Loucy (cell line): ENCODE measurements around the gene EXOC3L1.

Experiments
- H2AFZ ChIP-seq: fragments of 200-600 bp; sonication (generic); 2 replicates; pipeline ENCODE4 v1.6.0; 2016; ENCODE audit warnings: antibody characterized with exemption, mild to moderate bottlenecking, low read length, moderate library complexity
- H3F3A ChIP-seq: fragments of 200-600 bp; 2 replicates; pipeline ENCODE4 v1.6.0; 2016; ENCODE audit warnings: antibody characterized with exemption, low read depth, mild to moderate bottlenecking
- H3K27me3 ChIP-seq: fragments of 200-600 bp; sonication (generic); 2 replicates; pipeline ENCODE4 v1.6.1; 2014; ENCODE audit warnings: low read length, mild to moderate bottlenecking; ENCODE audit not compliant: insufficient read depth, poor library complexity, severe bottlenecking
- H3K36me3 ChIP-seq: fragments of 200-600 bp; sonication (generic); 2 replicates; pipeline ENCODE4 v1.6.1; 2016; ENCODE audit warnings: low read length; ENCODE audit not compliant: insufficient read depth
- H3K4me1 ChIP-seq: fragments of 200-600 bp; sonication (generic); 2 replicates; pipeline ENCODE4 v1.5.1; 2014; ENCODE audit warnings: low read length, mild to moderate bottlenecking; ENCODE audit not compliant: insufficient read depth, poor library complexity, severe bottlenecking
- H3K4me2 ChIP-seq: fragments of 200-600 bp; sonication (generic); 2 replicates; pipeline ENCODE4 v1.6.0; 2014; ENCODE audit warnings: antibody characterized with exemption, low read length, low read depth, mild to moderate bottlenecking; ENCODE audit not compliant: poor library complexity, severe bottlenecking
- H3K4me3 ChIP-seq: fragments of 200-600 bp; sonication (generic); 2 replicates; pipeline ENCODE4 v1.5.1; 2014; ENCODE audit warnings: low read length, mild to moderate bottlenecking, mixed read lengths; ENCODE audit not compliant: poor library complexity, severe bottlenecking
- H3K79me2 ChIP-seq: fragments of 200-600 bp; sonication (generic); 2 replicates; pipeline ENCODE4 v1.6.1; 2014; ENCODE audit warnings: low read length; ENCODE audit not compliant: insufficient read depth
- H3K9ac ChIP-seq: fragments of 200-600 bp; sonication (generic); 2 replicates; pipeline ENCODE4 v1.6.0; 2014; ENCODE audit warnings: mild to moderate bottlenecking, low read depth, low read length, moderate library complexity; ENCODE audit not compliant: poor library complexity, severe bottlenecking
- H3K9me2 ChIP-seq: fragments of 200-600 bp; sonication (generic); replicated peaks from 2 replicates; pipeline ENCODE4 v1.6.1; 2016; ENCODE audit warnings: low read depth, low read length, mixed read lengths
- H3K9me3 ChIP-seq: fragments of 200-600 bp; sonication (generic); 2 replicates; pipeline ENCODE4 v1.6.1; 2014; ENCODE audit warnings: mild to moderate bottlenecking, antibody characterized with exemption, low read length, low read depth; ENCODE audit not compliant: insufficient read depth
- H4K20me1 ChIP-seq: fragments of 200-600 bp; sonication (generic); 2 replicates; pipeline ENCODE4 v1.6.0; 2014; ENCODE audit warnings: antibody characterized with exemption, low read length, mild to moderate bottlenecking; ENCODE audit not compliant: insufficient read depth, poor library complexity, severe bottlenecking
- EZH2phosphoT487 ChIP-seq: fragments of 200-600 bp; IDR thresholded peaks from 2 replicates; pipeline ENCODE4 v1.6.1; 2018; ENCODE audit warnings: antibody characterized with exemption, mild to moderate bottlenecking, moderate library complexity, borderline replicate concordance
- TF ChIP-seq, protein P1 (sequence below): fragments of 200-600 bp; sonication (generic); conservative IDR thresholded peaks from 2 replicates; pipeline ENCODE4 v1.5.1; 2014; ENCODE audit warnings: mild to moderate bottlenecking, antibody characterized with exemption, low read length

The EXOC3L1 gene

DNA sequence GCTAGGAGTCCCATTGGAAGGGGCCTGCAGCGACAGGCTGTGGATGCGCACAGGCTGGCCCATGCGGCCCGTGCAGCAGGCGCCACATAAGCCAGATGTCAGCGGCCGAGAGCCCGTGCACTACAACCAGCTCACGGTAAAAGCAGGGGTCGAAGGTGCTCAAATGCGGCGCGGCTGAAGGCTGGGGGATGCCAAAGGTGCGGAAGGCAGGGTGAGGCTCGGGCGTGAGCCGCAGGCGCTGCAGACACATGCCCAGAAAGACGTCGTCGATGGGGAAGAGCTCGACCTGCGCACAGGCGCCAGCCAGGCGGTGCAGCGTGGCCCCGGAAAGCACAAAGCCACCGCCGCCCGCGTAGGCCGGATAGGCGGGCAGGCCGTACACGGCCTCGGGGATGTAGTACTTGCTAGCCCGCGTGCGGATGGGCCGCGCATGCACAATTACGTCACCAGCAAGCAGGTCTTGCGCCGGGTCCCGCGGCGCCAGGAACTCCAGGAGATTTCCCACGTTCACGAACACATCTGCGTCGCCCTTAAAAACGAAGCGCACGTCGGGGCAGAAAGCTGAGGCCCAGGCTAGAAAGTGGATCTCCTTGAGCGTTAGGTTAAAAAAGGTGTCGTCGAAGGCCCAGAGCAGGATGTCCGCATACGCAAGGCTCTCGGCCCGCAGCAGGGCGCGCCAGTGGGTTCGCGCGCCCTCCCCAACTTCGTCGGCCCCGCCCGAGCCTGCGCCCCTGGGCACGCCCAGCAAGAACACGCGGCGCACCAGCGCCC lies 40.5 kb downstream of the EXOC3L1 start:
- Histone ChIP-seq H4K20me1 (no peaks in the 10 kb centered on the region), H3K4me2 (no peak overlapping the region)
- TF ChIP-seq EZH2phosphoT487 = no peak
- TF ChIP-seq, protein P1, sequence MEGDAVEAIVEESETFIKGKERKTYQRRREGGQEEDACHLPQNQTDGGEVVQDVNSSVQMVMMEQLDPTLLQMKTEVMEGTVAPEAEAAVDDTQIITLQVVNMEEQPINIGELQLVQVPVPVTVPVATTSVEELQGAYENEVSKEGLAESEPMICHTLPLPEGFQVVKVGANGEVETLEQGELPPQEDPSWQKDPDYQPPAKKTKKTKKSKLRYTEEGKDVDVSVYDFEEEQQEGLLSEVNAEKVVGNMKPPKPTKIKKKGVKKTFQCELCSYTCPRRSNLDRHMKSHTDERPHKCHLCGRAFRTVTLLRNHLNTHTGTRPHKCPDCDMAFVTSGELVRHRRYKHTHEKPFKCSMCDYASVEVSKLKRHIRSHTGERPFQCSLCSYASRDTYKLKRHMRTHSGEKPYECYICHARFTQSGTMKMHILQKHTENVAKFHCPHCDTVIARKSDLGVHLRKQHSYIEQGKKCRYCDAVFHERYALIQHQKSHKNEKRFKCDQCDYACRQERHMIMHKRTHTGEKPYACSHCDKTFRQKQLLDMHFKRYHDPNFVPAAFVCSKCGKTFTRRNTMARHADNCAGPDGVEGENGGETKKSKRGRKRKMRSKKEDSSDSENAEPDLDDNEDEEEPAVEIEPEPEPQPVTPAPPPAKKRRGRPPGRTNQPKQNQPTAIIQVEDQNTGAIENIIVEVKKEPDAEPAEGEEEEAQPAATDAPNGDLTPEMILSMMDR = no peak

DNA sequence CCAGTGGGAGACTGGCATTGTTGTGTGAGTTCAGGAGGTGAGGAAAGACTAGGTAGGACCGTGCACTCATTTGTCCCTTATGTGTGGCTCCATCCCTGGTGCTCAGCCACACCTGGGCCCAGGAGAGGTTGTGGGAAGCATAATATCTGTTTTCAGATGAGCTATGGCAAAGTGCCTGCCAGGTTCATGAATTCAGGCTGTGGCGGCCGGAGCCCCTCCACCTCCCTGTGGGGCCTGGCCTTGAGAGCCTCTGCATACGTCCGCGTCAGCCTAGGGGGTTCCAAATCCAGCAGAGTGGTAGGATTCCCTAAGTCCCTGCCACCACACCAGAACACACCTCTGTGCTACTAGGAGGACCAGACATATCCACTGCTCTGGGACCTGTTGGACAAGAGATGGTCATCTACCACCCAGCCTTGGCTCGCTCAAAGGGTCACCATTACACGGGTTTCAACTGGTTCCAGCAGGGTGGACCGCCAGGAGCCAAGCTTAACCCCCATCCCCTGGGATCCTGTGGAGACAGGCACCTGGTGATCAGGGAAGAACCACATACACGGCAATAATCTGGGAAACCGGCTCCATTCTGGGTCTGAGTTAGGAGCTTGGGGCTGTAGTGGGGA lies 41.2 kb downstream of the EXOC3L1 start:
- H2AFZ ChIP-seq = no peak overlapping the region
- TF ChIP-seq EZH2phosphoT487 = no peak
- TF ChIP-seq, protein P1 = no peak
- no peaks in the 10 kb centered on the region for H3K9me2 ChIP-seq
- H3K79me2 ChIP-seq = no peaks in the 10 kb centered on the region
- H3K4me3 ChIP-seq = no peak overlapping the region
- no peak overlapping the region for H3K4me2 ChIP-seq
- H3F3A ChIP-seq = no peaks in the 10 kb centered on the region
- no peaks in the 10 kb centered on the region for H3K4me1 ChIP-seq
- H3K9ac ChIP-seq = no peak overlapping the region
- H3K9me3 ChIP-seq = no peaks in the 10 kb centered on the region
- H3K36me3 ChIP-seq = peaks cover 47% of the 10 kb centered on the region; the same call in 1 of the 2 replicates
- H3K27me3 ChIP-seq = no peaks in the 10 kb centered on the region
- no peaks in the 10 kb centered on the region for H4K20me1 ChIP-seq

More for the DNA sequence above, 40.5 kb downstream of the EXOC3L1 start:
- no peak overlapping the region for H3K9ac ChIP-seq
- no peak overlapping the region for H2AFZ ChIP-seq
- H3F3A ChIP-seq = no peaks in the 10 kb centered on the region
- no peaks in the 10 kb centered on the region for H3K4me1 ChIP-seq
- no peaks in the 10 kb centered on the region for H3K9me3 ChIP-seq
- H3K36me3 ChIP-seq = peaks cover 41% of the 10 kb centered on the region; the same call in 1 of the 2 replicates
- H3K4me3 ChIP-seq = no peak overlapping the region
- no peaks in the 10 kb centered on the region for H3K9me2 ChIP-seq
- no peaks in the 10 kb centered on the region for H3K27me3 ChIP-seq
- H3K79me2 ChIP-seq = no peaks in the 10 kb centered on the region

DNA sequence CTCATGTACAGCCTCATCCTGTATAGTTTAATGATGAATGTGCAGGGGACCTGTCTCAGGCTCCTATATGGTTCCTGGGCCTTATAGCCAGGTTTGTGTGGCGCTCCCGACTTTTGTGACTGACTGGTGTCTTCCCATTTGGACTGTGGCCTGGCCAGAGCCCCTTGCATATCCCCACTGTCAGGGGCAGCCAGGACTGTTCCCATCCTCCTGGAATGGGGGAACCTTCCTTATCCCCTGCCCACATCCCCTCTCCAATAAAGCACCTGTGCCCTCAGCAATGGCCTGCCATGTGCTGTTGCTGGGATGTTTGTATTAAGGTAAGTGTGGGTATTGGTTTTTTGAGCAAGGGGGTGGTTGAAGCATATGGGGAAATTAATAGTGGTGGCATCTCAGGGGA lies 41.7 kb downstream of the EXOC3L1 start:
- H3F3A ChIP-seq = no peaks in the 10 kb centered on the region
- H3K36me3 ChIP-seq = peaks cover 51% of the 10 kb centered on the region; the same call in 1 of the 2 replicates
- no peak overlapping the region for H3K9ac ChIP-seq
- no peak overlapping the region for H2AFZ ChIP-seq
- no peaks in the 10 kb centered on the region for H3K4me1 ChIP-seq
- no peaks in the 10 kb centered on the region for H3K79me2 ChIP-seq
- H3K4me3 ChIP-seq = no peak overlapping the region
- H3K27me3 ChIP-seq = no peaks in the 10 kb centered on the region
- H3K9me2 ChIP-seq = no peaks in the 10 kb centered on the region
- no peak overlapping the region for H3K4me2 ChIP-seq
- no peaks in the 10 kb centered on the region for H4K20me1 ChIP-seq
- no peaks in the 10 kb centered on the region for H3K9me3 ChIP-seq
- no peak for TF ChIP-seq EZH2phosphoT487
